PC-9 (cell line): ENCODE data around the gene ANKRD39. TPM values are rescaled to one million over a fixed set of nuclear protein-coding genes. Genes with fewer than 3 reads are reported as not detected.

Experiments
- BruUV-seq: library from RNA; stranded (reverse); fragments of 400-500 nt; replicated peaks from 2 replicates; lab custom pipeline; 2021; lab: Mats Ljungman, UMichigan
- CTCF ChIA-PET: fragments of 300-600 bp; sonication (Branson Sonifier 250); formaldehyde crosslinking; loops from one replicate; lab custom pipeline; 2022; ENCODE audit warnings: antibody characterized with exemption; lab: Charles Lee
- POLR2A ChIA-PET: fragments of 300-600 bp; sonication (Branson Sonifier 250); formaldehyde crosslinking; loops from one replicate; lab custom pipeline; 2022; ENCODE audit warnings: antibody characterized with exemption; ENCODE audit not compliant: unreplicated experiment; lab: Charles Lee
- DNase-seq, 2 experiments: peaks; one replicate each; pipeline versions ENCODE4 v3.0.0 to v3.0.0-alpha.2; 2015 to 2022; ENCODE audit warnings: mixed read lengths in 1 of 2
- H2AFZ ChIP-seq: fragments of 200-600 bp; sonication (generic); 2 replicates; pipeline ENCODE4 v1.8.1; 2017; ENCODE audit warnings: antibody characterized with exemption
- H3F3A ChIP-seq: fragments of 200-600 bp; sonication (generic); 2 replicates; pipeline ENCODE4 v1.8.1; 2017; ENCODE audit warnings: antibody characterized with exemption, mild to moderate bottlenecking, low read depth; ENCODE audit not compliant: insufficient read depth
- H3K27ac ChIP-seq: fragments of 200-600 bp; sonication (generic); 2 replicates; pipeline ENCODE4 v1.6.1; 2016; ENCODE audit warnings: mixed run types
- H3K27me3 ChIP-seq: fragments of 200-600 bp; sonication (generic); 2 replicates; pipeline ENCODE4 v1.6.1; 2016; ENCODE audit warnings: low read depth, mixed run types; ENCODE audit not compliant: insufficient read depth
- H3K36me3 ChIP-seq: fragments of 200-600 bp; sonication (generic); 2 replicates; pipeline ENCODE4 v1.6.1; 2016; ENCODE audit warnings: low read depth, mixed run types
- H3K4me1 ChIP-seq: fragments of 200-600 bp; sonication (generic); replicated peaks from 2 replicates; pipeline ENCODE4 v1.6.1; 2016; ENCODE audit warnings: mixed run types; ENCODE audit not compliant: insufficient read depth
- H3K4me2 ChIP-seq: fragments of 200-600 bp; sonication (generic); 2 replicates; pipeline ENCODE4 v1.6.1; 2017; ENCODE audit warnings: mixed run types
- H3K4me3 ChIP-seq: fragments of 200-600 bp; sonication (generic); 2 replicates; pipeline ENCODE4 v1.6.1; 2016; ENCODE audit warnings: mixed run types
- H3K79me2 ChIP-seq: fragments of 200-600 bp; sonication (generic); 2 replicates; pipeline ENCODE4 v1.6.1; 2017; ENCODE audit warnings: low read depth, mixed run types
- H3K9me2 ChIP-seq: fragments of 200-600 bp; sonication (generic); 2 replicates; pipeline ENCODE4 v1.8.1; 2017; ENCODE audit warnings: mild to moderate bottlenecking; ENCODE audit not compliant: insufficient read depth
- H3K9me3 ChIP-seq: fragments of 200-600 bp; sonication (generic); 2 replicates; pipeline ENCODE4 v1.8.1; 2016; ENCODE audit warnings: low read depth; ENCODE audit not compliant: insufficient read depth
- H4K20me1 ChIP-seq: fragments of 200-600 bp; sonication (generic); 2 replicates; pipeline ENCODE4 v1.8.1; 2017; ENCODE audit not compliant: insufficient read depth
- EZH2 ChIP-seq: fragments of 200-600 bp; sonication (generic); IDR thresholded peaks from 2 replicates; pipeline ENCODE4 v1.8.0; 2017; ENCODE audit warnings: antibody characterized with exemption, low read depth
- intact Hi-C: fragments of 100-400 bp; cut with micrococcal nuclease; formaldehyde crosslinking; loops from one replicate; pipeline ENCODE4 v1.10.0; 2022; ENCODE audit not compliant: unreplicated experiment
- total RNA-seq: library from RNA; stranded (reverse); gene quantifications from 2 replicates; pipeline ENCODE4 v1.2.3, GENCODE V29; 2021
- TF ChIP-seq, protein P1 (sequence below): fragments of 200-600 bp; sonication (generic); conservative IDR thresholded peaks from 2 replicates; pipeline ENCODE4 v1.6.1; 2017; ENCODE audit warnings: mixed run types, antibody characterized with exemption, mild to moderate bottlenecking, moderate library complexity

The ANKRD39 gene
- total RNA-seq, 1 experiment from 2014 or later, result 19.0 TPM

DNA sequence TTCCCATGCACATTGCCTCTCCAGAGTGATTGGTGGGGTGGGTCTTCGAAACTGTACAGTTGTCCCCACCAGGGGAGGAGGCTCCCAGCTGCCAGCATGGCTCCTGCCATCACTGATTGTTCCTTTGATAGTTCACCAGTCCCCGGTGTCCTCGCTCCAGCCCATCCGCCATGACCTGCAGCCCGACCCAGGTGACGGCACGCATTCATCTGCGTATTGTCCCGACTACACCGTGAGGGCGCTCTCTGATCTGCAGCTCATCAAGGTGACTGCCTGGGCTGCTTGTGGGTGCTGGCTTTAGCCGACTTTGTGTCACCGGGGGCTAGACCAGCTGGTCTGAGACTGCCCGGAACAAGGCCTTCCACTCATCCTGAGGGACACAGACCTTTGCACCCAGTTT lies 29.4 kb downstream of the ANKRD39 start:
- no peaks in the 10 kb centered on the region for H3K27me3 ChIP-seq
- peaks cover 28% of the 10 kb centered on the region for H3K4me1 ChIP-seq
- H3K9me3 ChIP-seq, result no peaks in the 10 kb centered on the region
- no peak overlapping the region for H3K4me2 ChIP-seq
- H4K20me1 ChIP-seq, result 0 out of 2 replicates have a peak, but pooled peaks cover 4% of the 10 kb centered on the region
- POLR2A ChIA-PET, result no interaction called here
- H3K9me2 ChIP-seq, result no peaks in the 10 kb centered on the region
- intact Hi-C loops, result no loop called here
- H3K36me3 ChIP-seq, result peaks cover 6% of the 10 kb centered on the region; the same call in 1 of the 2 replicates
- no TSS peak for BruUV-seq
- CTCF ChIA-PET, result no interaction called here
- no peak overlapping the region for H2AFZ ChIP-seq
- H3F3A ChIP-seq, result peaks cover 37% of the 10 kb centered on the region
- peaks cover 4% of the 10 kb centered on the region; the same call in 1 of the 2 replicates for H3K79me2 ChIP-seq
- no peak overlapping the region for H3K27ac ChIP-seq
- H3K4me3 ChIP-seq, result no peak overlapping the region
- DNase-seq, result no peak
- TF ChIP-seq EZH2, result no peak
- TF ChIP-seq, protein P1, sequence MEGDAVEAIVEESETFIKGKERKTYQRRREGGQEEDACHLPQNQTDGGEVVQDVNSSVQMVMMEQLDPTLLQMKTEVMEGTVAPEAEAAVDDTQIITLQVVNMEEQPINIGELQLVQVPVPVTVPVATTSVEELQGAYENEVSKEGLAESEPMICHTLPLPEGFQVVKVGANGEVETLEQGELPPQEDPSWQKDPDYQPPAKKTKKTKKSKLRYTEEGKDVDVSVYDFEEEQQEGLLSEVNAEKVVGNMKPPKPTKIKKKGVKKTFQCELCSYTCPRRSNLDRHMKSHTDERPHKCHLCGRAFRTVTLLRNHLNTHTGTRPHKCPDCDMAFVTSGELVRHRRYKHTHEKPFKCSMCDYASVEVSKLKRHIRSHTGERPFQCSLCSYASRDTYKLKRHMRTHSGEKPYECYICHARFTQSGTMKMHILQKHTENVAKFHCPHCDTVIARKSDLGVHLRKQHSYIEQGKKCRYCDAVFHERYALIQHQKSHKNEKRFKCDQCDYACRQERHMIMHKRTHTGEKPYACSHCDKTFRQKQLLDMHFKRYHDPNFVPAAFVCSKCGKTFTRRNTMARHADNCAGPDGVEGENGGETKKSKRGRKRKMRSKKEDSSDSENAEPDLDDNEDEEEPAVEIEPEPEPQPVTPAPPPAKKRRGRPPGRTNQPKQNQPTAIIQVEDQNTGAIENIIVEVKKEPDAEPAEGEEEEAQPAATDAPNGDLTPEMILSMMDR, result no peak

DNA sequence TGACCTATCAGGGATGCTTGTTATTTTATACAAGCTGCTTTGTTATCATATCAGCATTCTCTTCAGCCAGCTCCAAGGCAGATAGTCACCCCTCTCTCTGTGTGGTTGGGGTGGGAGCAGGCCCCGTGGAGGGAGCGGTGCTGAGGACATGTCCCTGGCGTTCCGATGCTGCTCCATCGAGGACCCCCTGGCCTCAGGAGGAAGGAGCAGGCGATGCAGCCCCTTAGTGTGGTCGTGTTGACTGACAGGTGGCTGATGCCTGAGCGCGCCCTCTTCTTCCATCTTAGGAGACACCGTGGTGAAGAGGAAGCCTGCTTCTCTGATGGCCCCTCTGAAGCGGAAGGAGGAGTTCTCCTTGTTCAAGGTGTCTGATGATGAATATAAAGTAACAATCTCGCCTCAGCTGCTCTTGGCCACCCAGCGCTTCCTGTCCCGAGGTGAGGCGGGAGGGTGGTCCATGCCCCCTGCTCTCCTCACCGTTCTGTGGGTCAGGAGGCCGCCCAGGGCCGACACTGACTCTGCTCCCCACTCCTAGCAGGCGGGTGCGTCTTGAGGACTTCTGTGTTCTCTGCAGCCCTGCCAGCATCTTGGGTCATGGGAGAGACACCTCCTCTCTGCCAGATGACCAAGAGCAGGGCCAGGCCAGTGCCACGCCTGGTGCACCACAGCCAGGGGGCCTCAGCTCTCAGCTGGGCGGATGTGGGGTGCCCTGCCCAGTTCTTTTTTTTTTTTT lies 31.1 kb downstream of the ANKRD39 start:
- no peak overlapping the region for H2AFZ ChIP-seq
- no peaks in the 10 kb centered on the region for H3K9me2 ChIP-seq
- TF ChIP-seq, protein P1, result no peak
- no peak for TF ChIP-seq EZH2
- H3K79me2 ChIP-seq, result peaks cover 11% of the 10 kb centered on the region
- no peak overlapping the region for H3K27ac ChIP-seq
- peaks cover 11% of the 10 kb centered on the region for H3K4me1 ChIP-seq
- H3K36me3 ChIP-seq, result 0 out of 2 replicates have a peak, but pooled peaks cover 5% of the 10 kb centered on the region
- BruUV-seq, result no TSS peak
- no peaks in the 10 kb centered on the region for H3K27me3 ChIP-seq
- 0 out of 2 replicates have a peak, but pooled peaks cover 4% of the 10 kb centered on the region for H4K20me1 ChIP-seq
- DNase-seq, result no peak
- no peak overlapping the region for H3K4me3 ChIP-seq
- ChIA-PET POLR2A (no interaction called here), CTCF (no interaction called here)
- no peak overlapping the region for H3K4me2 ChIP-seq
- no peaks in the 10 kb centered on the region for H3K9me3 ChIP-seq
- H3F3A ChIP-seq, result peaks cover 21% of the 10 kb centered on the region; the same call in 1 of the 2 replicates
- intact Hi-C loops, result no loop called here

DNA sequence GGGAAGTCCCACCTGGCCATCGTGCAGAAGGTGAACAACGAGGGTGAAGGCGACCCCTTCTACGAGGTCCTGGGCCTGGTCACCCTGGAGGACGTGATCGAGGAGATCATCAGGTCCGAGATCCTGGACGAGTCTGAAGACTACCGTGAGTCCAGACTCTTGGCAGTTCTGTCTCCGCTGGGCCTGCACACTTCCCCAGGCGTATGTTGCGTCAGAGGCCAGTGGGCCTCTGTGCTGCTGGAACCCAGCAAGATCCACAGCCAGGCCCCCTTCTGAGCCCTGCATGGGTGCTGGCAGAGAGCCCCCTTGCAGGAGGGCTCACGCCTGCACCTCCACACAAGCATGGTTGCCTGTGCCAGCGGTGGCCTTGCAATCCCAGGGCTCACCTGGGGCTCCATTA lies 32.8 kb downstream of the ANKRD39 start:
- Histone ChIP-seq H3K27me3 (no peaks in the 10 kb centered on the region), H3K4me3 (no peak overlapping the region), H4K20me1 (peaks cover 10% of the 10 kb centered on the region; the same call in 1 of the 2 replicates), H3K9me3 (no peaks in the 10 kb centered on the region), H3F3A (0 out of 2 replicates have a peak, but pooled peaks cover 10% of the 10 kb centered on the region), H3K4me2 (no peak overlapping the region), H2AFZ (no peak overlapping the region), H3K9me2 (no peaks in the 10 kb centered on the region), H3K4me1 (peaks cover 10% of the 10 kb centered on the region; the same call in 1 of the 2 replicates), H3K27ac (no peak overlapping the region), H3K79me2 (peaks cover 26% of the 10 kb centered on the region), H3K36me3 (0 out of 2 replicates have a peak, but pooled peaks cover 9% of the 10 kb centered on the region)
- POLR2A ChIA-PET, result no interaction called here
- CTCF ChIA-PET, result interaction anchor here (1.4 kb wide), 1 partner anchor 32 kb away, joined by 3 read pairs; no protein-coding TSS in a partner anchor
- DNase-seq, result no peak
- no TSS peak for BruUV-seq
- intact Hi-C loops, result no loop called here
- TF ChIP-seq, protein P1, result no peak
- no peak for TF ChIP-seq EZH2
